NOMO-1 treated with dmso at 0.1 percent for 144 hours (cell line): ENCODE data around the gene WWC2.
A peak's percentile ranks its signal among the peaks of the same experiment; 100 is the strongest.

Source experiments
- DNase-seq: peaks from one replicate; lab custom pipeline; 2025; ENCODE audit not compliant: unreplicated experiment; lab: John Stamatoyannopoulos, UW

The WWC2 gene

DNA sequence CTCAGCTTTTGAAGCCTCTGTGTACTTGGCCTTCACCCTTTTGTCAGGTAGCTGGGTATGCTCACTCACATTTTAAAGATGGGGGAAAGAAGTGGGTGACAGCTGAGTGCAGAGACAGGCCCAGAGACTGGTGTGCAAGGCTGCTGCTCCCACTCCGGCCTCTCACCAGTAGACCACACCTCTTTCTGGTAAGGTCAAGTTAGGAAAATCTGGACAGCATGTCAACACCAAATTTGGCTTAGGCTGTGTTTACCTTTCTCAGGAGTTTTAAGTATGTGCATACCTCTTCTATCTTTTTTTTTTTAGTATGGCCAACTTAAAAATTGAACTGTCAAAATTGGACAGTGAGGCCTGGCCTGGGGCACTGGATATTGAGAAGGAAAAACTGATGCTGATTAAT is 154.4 kb downstream of the WWC2 start:
- no peak for DNase-seq

- DNase-seq = no peak
Measured at GRCh38 chr4:183254162-183254561, 155.1 kb downstream of the WWC2 start.

DNA sequence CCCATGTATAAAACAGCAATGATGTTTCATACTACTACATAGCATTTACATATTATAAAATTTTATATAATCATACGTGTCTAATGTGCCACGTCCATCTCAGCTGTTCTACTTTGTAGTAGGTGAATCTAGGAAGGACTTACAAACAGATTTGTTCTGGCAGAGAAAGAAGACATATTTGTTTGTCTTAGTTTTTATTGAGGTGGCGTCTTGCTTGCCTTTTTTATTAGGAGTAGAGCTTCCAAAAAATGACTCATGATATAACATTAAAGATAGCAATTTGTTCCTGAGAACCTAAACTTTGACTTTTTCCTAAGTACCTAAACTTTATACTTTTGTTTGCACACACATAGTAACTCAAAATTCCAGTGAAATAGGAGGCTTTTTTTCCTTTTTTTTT is 156.4 kb downstream of the WWC2 start:
- DNase-seq = no peak

- no peak for DNase-seq
Measured at GRCh38 chr4:183256343-183256742, 157.3 kb downstream of the WWC2 start.

DNA sequence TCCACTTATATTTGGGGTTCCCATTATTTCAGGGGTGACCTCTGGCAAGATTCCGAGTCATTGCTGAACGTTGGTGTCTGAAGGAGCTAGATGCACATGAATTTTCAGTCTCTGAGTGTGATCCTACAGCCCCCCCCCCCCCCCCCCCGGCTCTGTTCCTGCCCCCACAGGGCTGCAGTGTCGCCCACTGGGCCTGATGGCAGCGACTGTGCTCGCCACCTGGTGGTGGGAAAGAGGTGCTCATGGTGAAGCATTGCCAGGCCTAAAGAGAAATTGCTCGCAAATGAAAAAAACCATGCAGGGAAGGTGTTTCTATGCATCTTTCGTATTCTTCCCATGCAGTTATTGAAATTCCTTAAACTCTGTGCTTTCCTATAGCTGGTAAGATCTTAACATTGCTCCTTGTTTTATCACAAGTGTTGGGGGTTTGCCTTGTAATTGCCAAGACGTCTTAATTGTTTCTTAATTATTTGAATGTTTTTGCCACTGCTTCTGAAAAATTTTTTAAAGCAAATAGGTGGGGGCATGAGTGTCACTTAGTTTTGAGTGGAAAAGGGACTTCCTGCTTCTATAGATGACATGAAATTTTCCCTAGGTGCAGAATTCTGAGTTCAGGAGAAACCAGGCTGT is 157.8 kb downstream of the WWC2 start:
- no peak for DNase-seq

GRCh38 chr4:183257808-183258207 is 158.8 kb downstream of the WWC2 start:
- DNase-seq = no peak

DNA sequence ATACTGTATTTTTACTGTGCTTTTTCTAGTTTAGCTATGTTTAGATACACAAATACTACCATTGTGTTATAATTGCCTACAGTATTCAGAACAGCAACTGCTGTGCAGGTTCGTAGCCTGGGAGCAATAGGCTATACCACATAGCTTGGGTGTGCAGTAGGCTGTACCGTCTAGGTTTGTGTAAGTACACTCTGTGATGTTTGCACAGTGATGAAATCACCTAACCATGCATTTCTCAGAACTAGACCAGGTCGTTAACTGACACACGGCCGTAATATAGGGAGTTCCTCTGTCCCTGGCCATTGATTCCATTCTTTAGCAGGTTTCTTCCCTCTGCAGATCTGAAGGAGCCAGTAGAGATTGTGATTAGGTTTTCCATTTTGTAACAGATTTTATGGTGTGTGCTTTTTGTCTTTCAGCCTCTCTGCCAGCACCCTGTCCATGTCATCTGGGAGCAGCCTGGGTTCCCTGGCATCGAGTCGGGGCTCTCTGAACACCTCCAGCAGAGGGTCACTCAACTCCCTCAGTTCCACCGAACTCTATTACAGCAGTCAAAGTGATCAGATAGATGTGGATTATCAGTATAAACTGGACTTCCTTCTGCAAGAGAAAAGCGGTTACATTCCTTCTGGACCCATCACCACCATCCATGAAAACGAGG is 161.6 kb downstream of the WWC2 start:
- no peak for DNase-seq

GRCh38 chr4:183261953-183262775 is 163.1 kb downstream of the WWC2 start:
- peak; percentile 29 for DNase-seq

GRCh38 chr4:183262776-183263100 is 163.7 kb downstream of the WWC2 start:
- DNase-seq = no peak

- no peak for DNase-seq
Measured at GRCh38 chr4:183263787-183264386, 164.8 kb downstream of the WWC2 start.

DNA sequence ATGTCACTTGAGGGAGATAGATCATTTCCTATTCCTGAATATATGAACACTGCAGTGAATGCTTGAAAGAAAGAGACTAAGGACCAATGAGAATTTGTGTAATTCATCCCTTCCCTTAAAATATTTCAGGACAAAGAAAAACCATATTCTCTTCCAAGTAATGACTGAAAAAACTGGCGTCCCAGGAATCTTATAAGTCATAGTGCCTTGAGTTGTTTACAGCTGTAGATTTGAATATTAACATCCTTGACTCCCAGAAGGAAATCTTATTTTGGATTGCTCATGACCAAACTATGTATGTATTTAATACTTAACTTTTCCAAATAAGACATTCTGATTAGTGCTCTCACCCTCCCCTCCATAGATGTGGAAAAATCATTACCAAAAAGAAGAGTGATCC is 165.6 kb downstream of the WWC2 start:
- DNase-seq = no peak

GRCh38 chr4:183266371-183266770 is 167.3 kb downstream of the WWC2 start:
- DNase-seq = no peak

- DNase-seq = no peak
Measured at GRCh38 chr4:183268556-183268955, 169.5 kb downstream of the WWC2 start.

DNA sequence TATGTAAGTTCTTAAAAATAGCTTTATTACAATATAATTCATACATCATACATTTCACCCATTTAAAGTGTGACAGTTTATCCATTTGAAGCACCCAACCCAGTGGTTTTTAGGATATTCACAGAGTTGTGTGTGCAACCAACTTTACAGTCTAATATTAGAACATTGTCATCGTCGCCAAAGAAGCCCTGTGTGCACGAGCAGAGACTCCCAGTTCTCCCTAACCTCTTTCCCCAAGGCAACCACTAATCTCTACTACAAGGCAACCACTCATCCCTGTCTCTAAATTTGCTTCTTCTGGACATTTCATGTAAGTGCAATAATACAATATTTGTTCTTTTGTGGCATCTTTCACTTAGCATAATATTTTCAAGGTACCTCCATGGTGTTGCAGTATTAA is 173.3 kb downstream of the WWC2 start:
- no peak for DNase-seq

DNA sequence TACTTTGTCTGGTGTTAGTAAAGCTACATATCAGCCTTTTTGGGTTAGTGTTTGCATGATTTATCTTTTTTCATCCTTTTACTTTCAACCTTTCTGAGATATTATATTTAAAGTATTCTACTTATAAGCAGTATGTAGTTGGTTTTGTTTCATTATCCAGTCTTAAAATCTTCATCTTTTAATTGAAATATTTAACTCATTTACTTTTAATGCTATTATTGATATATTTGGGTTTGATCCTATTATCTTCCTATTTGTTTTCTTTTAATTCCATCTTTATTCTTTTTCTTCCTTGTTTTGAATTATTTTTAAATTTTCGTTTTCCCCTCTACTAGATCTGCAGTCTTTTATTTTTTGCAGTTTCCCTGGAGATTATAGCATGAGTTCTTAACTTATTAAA is 177.0 kb downstream of the WWC2 start:
- DNase-seq = no peak

GRCh38 chr4:183284258-183284785 is 185.3 kb downstream of the WWC2 start:
- no peak for DNase-seq

DNA sequence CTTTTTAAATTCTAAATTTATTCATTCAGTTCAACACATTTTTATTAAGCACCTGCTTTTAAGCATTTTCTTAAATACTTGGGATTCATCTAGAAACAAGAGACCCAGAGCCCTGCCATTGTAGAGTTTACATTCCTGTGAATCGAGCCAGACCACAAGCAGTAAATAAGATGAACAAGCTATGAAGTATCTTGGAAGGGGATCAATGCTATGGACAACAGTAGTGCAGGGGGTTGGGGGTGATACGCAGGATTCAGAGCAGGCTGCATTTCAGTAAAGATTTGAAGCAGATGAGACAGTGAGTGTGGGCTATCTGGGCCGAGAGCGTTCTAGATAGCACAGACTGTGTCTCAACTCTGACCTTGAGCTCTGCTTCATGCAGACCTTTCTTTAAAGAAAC is 185.9 kb downstream of the WWC2 start:
- DNase-seq = no peak

GRCh38 chr4:183285886-183286285 is 186.8 kb downstream of the WWC2 start:
- no peak for DNase-seq

GRCh38 chr4:183286590-183287308 is 187.7 kb downstream of the WWC2 start:
- DNase-seq = no peak

DNA sequence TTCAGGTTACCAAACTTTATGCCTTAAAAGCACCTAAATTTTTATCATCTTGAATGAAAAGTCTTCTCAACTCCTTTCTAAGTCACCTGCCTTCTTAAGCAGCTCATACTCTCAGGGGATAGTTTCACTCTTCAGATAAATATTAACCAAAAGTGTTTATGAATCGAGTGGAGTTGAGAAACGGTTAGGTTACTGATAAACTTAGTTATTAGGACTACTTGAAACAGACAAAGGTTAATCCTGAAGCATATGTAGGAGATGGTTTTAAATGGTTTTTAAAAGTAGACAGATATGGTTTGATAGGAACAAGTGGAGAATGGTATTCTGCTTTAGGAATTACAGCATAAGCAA is 188.2 kb downstream of the WWC2 start:
- no peak for DNase-seq

DNA sequence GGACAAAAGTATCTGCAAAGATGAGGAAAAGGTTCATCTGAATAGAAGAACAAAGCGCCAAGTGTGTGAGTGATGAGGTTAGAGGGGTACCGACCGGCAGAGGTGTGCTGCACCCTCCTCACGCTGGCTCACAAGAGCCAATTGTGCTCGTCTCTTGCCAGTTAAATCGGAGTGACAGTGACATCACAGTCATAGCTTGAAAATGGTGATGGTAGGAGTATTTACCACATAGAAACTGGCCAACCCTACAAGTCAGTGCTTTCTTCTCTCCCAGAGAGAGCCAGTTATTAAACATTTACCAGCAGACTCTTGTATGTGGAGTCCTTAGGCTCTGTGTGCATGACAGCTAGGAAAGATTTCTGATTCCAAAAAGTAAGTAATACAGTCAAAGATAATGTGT is 188.6 kb downstream of the WWC2 start:
- no peak for DNase-seq
